ENCODE results near the gene SERPINB6. TPM values are rescaled to one million over a fixed set of nuclear protein-coding genes. Genes with fewer than 3 reads are reported as not detected.

SERPINB6 gene
- total and polyA plus RNA-seq, 4 donors: 24.0 to 32.4 (median 31.8) TPM

- TF ChIP-seq HNF4G (IDR thresholded peaks at IDR 0.05) (no peak), FOXA2 (IDR thresholded peaks at IDR 0.05) (no peak), HNF4A (conservative IDR thresholded peaks at IDR 0.05) (no peak), REST (IDR thresholded peaks at IDR 0.05) (no peak), ATF3 (IDR thresholded peaks at IDR 0.05) (no peak), MAX (IDR thresholded peaks at IDR 0.05) (no peak), YY1 (IDR thresholded peaks at IDR 0.05) (no peak), FOXA1 (IDR thresholded peaks at IDR 0.05) (no peak), GABPA (IDR thresholded peaks at IDR 0.05 in 1 of 2, conservative IDR thresholded peaks at IDR 0.05 in 1 of 2) (no peak), ZBTB33 (IDR thresholded peaks at IDR 0.05) (no peak), JUND (IDR thresholded peaks at IDR 0.05) (no peak), TAF1 (conservative IDR thresholded peaks at IDR 0.05) (no peak), RAD21 (IDR thresholded peaks at IDR 0.05) (no peak)
- Histone ChIP-seq H3K27ac (ENCODE audit: low read depth in 1 of 2, low read length in 2 of 2) (no peak overlapping the region), H3K9me3 (ENCODE audit: control insufficient read depth in 4 of 4, low read length in 3 of 4) (no peaks in the 10 kb centered on the region), H3K27me3 (ENCODE audit: control insufficient read depth in 4 of 4, insufficient read depth in 4 of 4, low read length in 3 of 4) (no peaks in the 10 kb centered on the region), H3K9ac (ENCODE audit: low read depth in 1 of 2, low read length in 2 of 2) (no peak overlapping the region), H3K4me1 (ENCODE audit: control insufficient read depth in 4 of 4, insufficient read depth in 4 of 4, low read length in 3 of 4) (peaks cover 0 to 14% (median 8%) of the 10 kb centered on the region in 4 donors), H3K4me3 (ENCODE audit: low read depth in 1 of 3, low read length in 3 of 3) (no peak overlapping the region), H3K36me3 (ENCODE audit: control insufficient read depth in 4 of 4, insufficient read depth in 3 of 4, low read depth in 1 of 4, low read length in 3 of 4) (no peaks in the 10 kb centered on the region)
- DNase-seq (ENCODE audit: low spot score): no peak
- 96% methylated on average over 8 of the region's 8 CpGs for WGBS
These were observed 7.6 kb downstream of the SERPINB6 start for GRCh38 chr6:2963756-2964155.

GRCh38 chr6:2962636-2963035, 8.7 kb downstream of the SERPINB6 start:
- TF ChIP-seq YY1 (IDR thresholded peaks at IDR 0.05): no peak
- peaks cover 4 to 16% (median 9%) of the 10 kb centered on the region in 4 donors for H3K4me1 ChIP-seq (ENCODE audit: control insufficient read depth in 4 of 4, insufficient read depth in 4 of 4, low read length in 3 of 4)
- WGBS: 55% methylated on average over 3 of the region's 3 CpGs

GRCh38 chr6:2962004-2962403, 9.4 kb downstream of the SERPINB6 start:
- no peak for DNase-seq (ENCODE audit: low spot score)
- no peak overlapping the region for H3K4me3 ChIP-seq (ENCODE audit: low read depth in 1 of 3, low read length in 3 of 3)
- TF ChIP-seq ATF3 (IDR thresholded peaks at IDR 0.05) (no peak), RXRA (IDR thresholded peaks at IDR 0.05) (no peak), FOXA2 (IDR thresholded peaks at IDR 0.05) (no peak), ZBTB33 (IDR thresholded peaks at IDR 0.05) (no peak), MAX (IDR thresholded peaks at IDR 0.05) (no peak), HNF4G (IDR thresholded peaks at IDR 0.05) (no peak), NR2F2 (IDR thresholded peaks at IDR 0.05) (no peak), CTCF (IDR thresholded peaks at IDR 0.05; ENCODE audit: low read depth, low read length, missing input control) (no peak), JUND (IDR thresholded peaks at IDR 0.05) (no peak)

More at GRCh38 chr6:2962636-2963035, 8.7 kb downstream of the SERPINB6 start:
- peaks cover 0 to 2% (median 0%) of the 10 kb centered on the region in 4 donors for H3K36me3 ChIP-seq (ENCODE audit: control insufficient read depth in 4 of 4, insufficient read depth in 3 of 4, low read depth in 1 of 4, low read length in 3 of 4)
- no peaks in the 10 kb centered on the region for H3K9me3 ChIP-seq (ENCODE audit: control insufficient read depth in 4 of 4, low read length in 3 of 4)
- H3K9ac ChIP-seq (ENCODE audit: low read depth in 1 of 2, low read length in 2 of 2): no peak overlapping the region
- H3K4me3 ChIP-seq (ENCODE audit: low read depth in 1 of 3, low read length in 3 of 3): no peak overlapping the region
- no peaks in the 10 kb centered on the region for H3K27me3 ChIP-seq (ENCODE audit: control insufficient read depth in 4 of 4, insufficient read depth in 4 of 4, low read length in 3 of 4)
- DNase-seq (ENCODE audit: low spot score): no peak
- peak overlapping the region in 1 of 2 donors; percentile 32 for H3K27ac ChIP-seq (ENCODE audit: low read depth in 1 of 2, low read length in 2 of 2)

More at GRCh38 chr6:2962004-2962403, 9.4 kb downstream of the SERPINB6 start:
- Histone ChIP-seq H3K27me3 (ENCODE audit: control insufficient read depth in 4 of 4, insufficient read depth in 4 of 4, low read length in 3 of 4) (no peaks in the 10 kb centered on the region), H3K27ac (ENCODE audit: low read depth in 1 of 2, low read length in 2 of 2) (peak overlapping the region in 1 of 2 donors; percentile 32), H3K4me1 (ENCODE audit: control insufficient read depth in 4 of 4, insufficient read depth in 4 of 4, low read length in 3 of 4) (peaks cover 5 to 16% (median 10%) of the 10 kb centered on the region in 4 donors), H3K9ac (ENCODE audit: low read depth in 1 of 2, low read length in 2 of 2) (no peak overlapping the region), H3K9me3 (ENCODE audit: control insufficient read depth in 4 of 4, low read length in 3 of 4) (no peaks in the 10 kb centered on the region), H3K36me3 (ENCODE audit: control insufficient read depth in 4 of 4, insufficient read depth in 3 of 4, low read depth in 1 of 4, low read length in 3 of 4) (peaks cover 0 to 2% (median 0%) of the 10 kb centered on the region in 4 donors)
- 83% methylated on average over 9 of the region's 9 CpGs for WGBS
